Stromal cell of bone marrow (primary cell): ENCODE measurements around the gene RNU6-1.

Experiments
- DNase-seq: peaks from one replicate; pipeline ENCODE4 v3.0.0-alpha.2; 2012; ENCODE audit warnings: low read depth

RNU6-1 gene

GRCh38 chr15:67820992-67821783 is 18.7 kb downstream of the RNU6-1 start:
- DNase-seq: no peak

- no peak for DNase-seq
Observed at GRCh38 chr15:67820122-67820991, 19.5 kb downstream of the RNU6-1 start.

GRCh38 chr15:67819636-67820035 is 20.2 kb downstream of the RNU6-1 start:
- no peak for DNase-seq

- DNase-seq: no peak
Observed at GRCh38 chr15:67818464-67818863, 21.4 kb downstream of the RNU6-1 start.

- DNase-seq: no peak
Observed at GRCh38 chr15:67816668-67817067, 23.2 kb downstream of the RNU6-1 start.

GRCh38 chr15:67815036-67815592 is 24.7 kb downstream of the RNU6-1 start:
- no peak for DNase-seq

GRCh38 chr15:67813104-67813634 is 26.7 kb downstream of the RNU6-1 start:
- no peak for DNase-seq

- no peak for DNase-seq
Observed at GRCh38 chr15:67812241-67812644, 27.6 kb downstream of the RNU6-1 start.

- DNase-seq: no peak
Observed at GRCh38 chr15:67809866-67810265, 30.0 kb downstream of the RNU6-1 start.

GRCh38 chr15:67809441-67809840 is 30.4 kb downstream of the RNU6-1 start:
- DNase-seq: no peak

- DNase-seq: no peak
Observed at GRCh38 chr15:67808821-67809220, 31.0 kb downstream of the RNU6-1 start.

- no peak for DNase-seq
Observed at GRCh38 chr15:67807836-67808235, 32.0 kb downstream of the RNU6-1 start.

- DNase-seq: no peak
Observed at GRCh38 chr15:67807141-67807540, 32.7 kb downstream of the RNU6-1 start.

- DNase-seq: no peak
Observed at GRCh38 chr15:67806536-67806935, 33.3 kb downstream of the RNU6-1 start.

- no peak for DNase-seq
Observed at GRCh38 chr15:67805666-67806516, 34.0 kb downstream of the RNU6-1 start.

- DNase-seq: no peak
Observed at GRCh38 chr15:67805008-67805665, 34.7 kb downstream of the RNU6-1 start.

GRCh38 chr15:67803996-67804843 is 35.6 kb downstream of the RNU6-1 start:
- no peak for DNase-seq

- DNase-seq: no peak
Observed at GRCh38 chr15:67803299-67803698, 36.5 kb downstream of the RNU6-1 start.

GRCh38 chr15:67801926-67802914 is 37.6 kb downstream of the RNU6-1 start:
- no peak for DNase-seq
